Astrocyte (in vitro differentiated cells and primary cell): Measurements from ENCODE around the gene MFSD6. TPM values are rescaled to one million over a fixed set of nuclear protein-coding genes. Genes with fewer than 3 reads are reported as not detected.

Source experiments
- DNase-seq: peaks from one replicate; pipeline ENCODE4 v3.0.0-alpha.2; 2010; ENCODE audit warnings: low read depth
- FAIRE-seq: peaks from 2 replicates; lab custom pipeline; 2011; peaks lifted over from hg19 to GRCh38; lab: Jason Lieb, UNC
- H2AFZ ChIP-seq: 2 replicates; pipeline ENCODE4 v1.6.0; 2012; ENCODE audit warnings: low read depth, low read length, inconsistent platforms
- H3K27ac ChIP-seq: 2 replicates; pipeline ENCODE4 v1.5.1; 2011; ENCODE audit warnings: low read depth, low read length, inconsistent platforms
- H3K27me3 ChIP-seq: 2 replicates; pipeline ENCODE4 v1.6.0; 2011; ENCODE audit warnings: low read length, inconsistent platforms; ENCODE audit not compliant: insufficient read depth
- H3K36me3 ChIP-seq: 2 replicates; pipeline ENCODE4 v1.5.1; 2011; ENCODE audit warnings: low read length, inconsistent platforms; ENCODE audit not compliant: insufficient read depth
- H3K4me1 ChIP-seq: 2 replicates; pipeline ENCODE4 v1.5.1; 2011; ENCODE audit warnings: low read length, inconsistent platforms; ENCODE audit not compliant: insufficient read depth
- H3K4me2 ChIP-seq: 2 replicates; pipeline ENCODE4 v1.6.0; 2012; ENCODE audit warnings: low read length, inconsistent platforms
- H3K4me3 ChIP-seq: 2 replicates; pipeline ENCODE4 v1.5.1; 2011; ENCODE audit warnings: low read depth, mild to moderate bottlenecking, low read length, inconsistent platforms; ENCODE audit not compliant: insufficient read depth
- H3K79me2 ChIP-seq: 2 replicates; pipeline ENCODE4 v1.6.0; 2012; ENCODE audit warnings: mild to moderate bottlenecking, low read length, inconsistent platforms; ENCODE audit not compliant: insufficient read depth
- H3K9ac ChIP-seq: 2 replicates; pipeline ENCODE4 v1.6.0; 2012; ENCODE audit warnings: mild to moderate bottlenecking, low read length, inconsistent platforms
- H3K9me3 ChIP-seq: 2 replicates; pipeline ENCODE4 v1.5.1; 2012; ENCODE audit warnings: low read depth, mild to moderate bottlenecking, low read length, inconsistent platforms; ENCODE audit not compliant: insufficient read depth
- H4K20me1 ChIP-seq: 2 replicates; pipeline ENCODE4 v1.6.0; 2012; ENCODE audit warnings: low read length, inconsistent platforms; ENCODE audit not compliant: insufficient read depth
- H3K27ac Mint-ChIP-seq: one replicate; pipeline ENCODE4 v1.8.0; 2021; ENCODE audit warnings: mild to moderate bottlenecking, mixed read lengths; ENCODE audit not compliant: unreplicated experiment
- H3K27me3 Mint-ChIP-seq: one replicate; pipeline ENCODE4 v1.8.0; 2021; ENCODE audit warnings: low read depth, mixed read lengths; ENCODE audit not compliant: unreplicated experiment
- H3K36me3 Mint-ChIP-seq: one replicate; pipeline ENCODE4 v1.8.0; 2021; ENCODE audit warnings: low read depth, mixed read lengths; ENCODE audit not compliant: unreplicated experiment
- H3K4me1 Mint-ChIP-seq: one replicate; pipeline ENCODE4 v1.8.0; 2021; ENCODE audit warnings: low read depth, mixed read lengths; ENCODE audit not compliant: unreplicated experiment
- H3K4me3 Mint-ChIP-seq: one replicate; pipeline ENCODE4 v1.8.0; 2021; ENCODE audit warnings: mild to moderate bottlenecking, moderate library complexity, mixed read lengths; ENCODE audit not compliant: unreplicated experiment
- H3K9me3 Mint-ChIP-seq: one replicate; pipeline ENCODE4 v1.8.0; 2021; ENCODE audit warnings: mild to moderate bottlenecking, mixed read lengths; ENCODE audit not compliant: unreplicated experiment
- EZH2 ChIP-seq: IDR thresholded peaks from 2 replicates; pipeline ENCODE4 v1.6.1; 2012; ENCODE audit warnings: mild to moderate bottlenecking, low read length, inconsistent platforms; ENCODE audit not compliant: insufficient read depth
- total RNA-seq: library from RNA; stranded (reverse); gene quantifications from 2 replicates; pipeline ENCODE4 v1.2.1, GENCODE V29; 2021
- TF ChIP-seq, protein P1 (sequence below): IDR thresholded peaks from 2 replicates; pipeline ENCODE4 v1.5.1; 2011; ENCODE audit warnings: low read depth, mild to moderate bottlenecking, inconsistent platforms, low read length, moderate library complexity; ENCODE audit not compliant: insufficient read depth

Gene MFSD6
- total RNA-seq, 1 donor from 2014 or later: 2.7 TPM

DNA sequence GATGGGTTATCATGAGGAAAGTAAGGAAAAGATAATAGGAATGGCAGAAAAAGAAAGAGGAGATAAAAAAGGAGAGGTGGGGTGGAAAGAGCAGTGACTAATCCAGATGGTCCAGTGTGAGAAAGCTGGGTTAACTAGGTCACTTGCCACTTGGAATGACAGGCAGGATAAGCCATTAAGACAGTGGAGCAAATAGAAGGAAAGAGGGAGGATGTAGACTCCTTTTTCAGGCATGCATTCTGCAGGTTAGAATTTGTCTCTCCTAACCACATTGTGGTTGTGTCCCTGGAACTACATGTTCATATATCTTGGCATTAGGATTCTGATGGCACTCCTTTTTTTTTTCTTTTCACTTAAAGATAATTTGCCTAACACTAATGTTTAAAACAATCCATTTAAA, 139.7 kb downstream of the MFSD6 start:
- no peak overlapping the region for H3K9ac ChIP-seq
- no peaks in the 10 kb centered on the region for H3K27me3 ChIP-seq
- H3K4me1 ChIP-seq: no peaks in the 10 kb centered on the region
- no peak for FAIRE-seq
- H2AFZ ChIP-seq: no peak overlapping the region
- no peaks in the 10 kb centered on the region for H3K9me3 Mint-ChIP-seq
- no peaks in the 10 kb centered on the region for H3K9me3 ChIP-seq
- H3K27ac Mint-ChIP-seq: no peak overlapping the region
- no peaks in the 10 kb centered on the region for H3K79me2 ChIP-seq
- no peaks in the 10 kb centered on the region for H3K36me3 Mint-ChIP-seq
- H3K4me3 Mint-ChIP-seq: no peak overlapping the region
- DNase-seq: no peak
- no peak overlapping the region for H3K4me2 ChIP-seq
- no peak overlapping the region for H3K27ac ChIP-seq
- no peaks in the 10 kb centered on the region for H4K20me1 ChIP-seq
- no peaks in the 10 kb centered on the region for H3K36me3 ChIP-seq
- no peak overlapping the region for H3K4me3 ChIP-seq
- H3K27me3 Mint-ChIP-seq: no peaks in the 10 kb centered on the region
- H3K4me1 Mint-ChIP-seq: peaks cover 7% of the 10 kb centered on the region
- no peak for TF ChIP-seq EZH2
- TF ChIP-seq, protein P1, sequence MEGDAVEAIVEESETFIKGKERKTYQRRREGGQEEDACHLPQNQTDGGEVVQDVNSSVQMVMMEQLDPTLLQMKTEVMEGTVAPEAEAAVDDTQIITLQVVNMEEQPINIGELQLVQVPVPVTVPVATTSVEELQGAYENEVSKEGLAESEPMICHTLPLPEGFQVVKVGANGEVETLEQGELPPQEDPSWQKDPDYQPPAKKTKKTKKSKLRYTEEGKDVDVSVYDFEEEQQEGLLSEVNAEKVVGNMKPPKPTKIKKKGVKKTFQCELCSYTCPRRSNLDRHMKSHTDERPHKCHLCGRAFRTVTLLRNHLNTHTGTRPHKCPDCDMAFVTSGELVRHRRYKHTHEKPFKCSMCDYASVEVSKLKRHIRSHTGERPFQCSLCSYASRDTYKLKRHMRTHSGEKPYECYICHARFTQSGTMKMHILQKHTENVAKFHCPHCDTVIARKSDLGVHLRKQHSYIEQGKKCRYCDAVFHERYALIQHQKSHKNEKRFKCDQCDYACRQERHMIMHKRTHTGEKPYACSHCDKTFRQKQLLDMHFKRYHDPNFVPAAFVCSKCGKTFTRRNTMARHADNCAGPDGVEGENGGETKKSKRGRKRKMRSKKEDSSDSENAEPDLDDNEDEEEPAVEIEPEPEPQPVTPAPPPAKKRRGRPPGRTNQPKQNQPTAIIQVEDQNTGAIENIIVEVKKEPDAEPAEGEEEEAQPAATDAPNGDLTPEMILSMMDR: no peak

DNA sequence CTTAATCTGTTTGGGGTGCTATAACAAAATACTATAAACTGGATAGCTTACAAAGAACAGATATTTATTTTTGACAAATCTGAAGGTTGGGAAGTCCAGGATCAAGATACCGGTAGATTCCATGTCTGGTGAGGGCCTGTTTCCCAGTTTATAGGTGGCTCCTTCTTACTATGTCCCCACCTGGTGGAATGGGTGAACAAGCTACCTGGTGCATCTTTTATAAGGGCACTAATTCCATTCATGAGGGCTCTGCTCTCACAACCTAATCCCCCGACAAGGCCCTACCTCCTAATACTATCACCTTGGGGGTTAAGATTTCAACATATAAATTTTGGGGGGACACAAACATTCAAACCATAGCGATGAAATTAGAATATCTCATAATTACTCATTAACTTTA, 142.0 kb downstream of the MFSD6 start:
- no peaks in the 10 kb centered on the region for H3K9me3 ChIP-seq
- H3K9me3 Mint-ChIP-seq: peaks cover 4% of the 10 kb centered on the region
- no peak overlapping the region for H3K9ac ChIP-seq
- no peaks in the 10 kb centered on the region for H3K36me3 ChIP-seq
- DNase-seq: no peak
- no peak overlapping the region for H3K4me3 Mint-ChIP-seq
- H3K79me2 ChIP-seq: no peaks in the 10 kb centered on the region
- no peak overlapping the region for H3K4me2 ChIP-seq
- H3K4me1 ChIP-seq: no peaks in the 10 kb centered on the region
- no peak overlapping the region for H3K4me3 ChIP-seq
- no peak for TF ChIP-seq EZH2
- TF ChIP-seq, protein P1: no peak
- H3K36me3 Mint-ChIP-seq: no peaks in the 10 kb centered on the region
- H3K27me3 ChIP-seq: no peaks in the 10 kb centered on the region
- no peaks in the 10 kb centered on the region for H4K20me1 ChIP-seq
- no peak overlapping the region for H3K27ac ChIP-seq
- H3K27me3 Mint-ChIP-seq: no peaks in the 10 kb centered on the region
- no peak for FAIRE-seq
- H3K27ac Mint-ChIP-seq: no peak overlapping the region
- H2AFZ ChIP-seq: no peak overlapping the region
- peaks cover 7% of the 10 kb centered on the region for H3K4me1 Mint-ChIP-seq

Other genes with a start within 250 kb of the MFSD6 start
- 15.6 and 16.3 TPM in 2 replicates for gene HIBCH, start 88.5 kb upstream of the MFSD6 start, total RNA-seq
- 8.7 and 11.3 TPM in 2 replicates for gene INPP1, start 64.8 kb upstream of the MFSD6 start, total RNA-seq
- 2.7 and 3.8 TPM in 2 replicates for gene NEMP2, start 126.4 kb downstream of the MFSD6 start, total RNA-seq
- gene NAB1, start 240.7 kb downstream of the MFSD6 start, total RNA-seq: 24.2 and 25.4 TPM in 2 replicates